ENCODE measurements around the gene PIGB.
"Not testable (repeated sequence)": the region's sequence is repeated elsewhere in the genome, so short reads cannot be mapped to it uniquely, and the experiment has no call there.

The PIGB gene

DNA sequence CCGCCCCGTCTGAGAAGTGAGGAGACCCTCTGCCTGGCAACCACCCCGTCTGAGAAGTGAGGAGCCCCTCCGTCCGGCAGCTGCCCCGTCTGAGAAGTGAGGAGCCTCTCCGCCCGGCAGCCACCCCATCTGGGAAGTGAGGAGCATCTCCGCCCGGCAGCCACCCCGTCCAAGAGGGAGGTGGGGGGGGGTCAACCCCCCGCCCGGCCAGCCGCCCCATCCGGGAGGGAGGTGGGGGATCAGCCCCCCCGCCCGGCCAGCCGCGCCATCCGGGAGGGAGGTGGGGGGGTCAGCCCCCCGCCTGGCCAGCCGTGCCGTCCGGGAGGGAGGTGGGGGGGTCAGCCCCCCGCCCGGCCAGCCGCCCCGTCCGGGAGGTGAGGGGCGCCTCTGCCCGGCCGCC is 16.2 kb upstream of the PIGB start:
- DNase-seq = not testable (repeated sequence)

DNA sequence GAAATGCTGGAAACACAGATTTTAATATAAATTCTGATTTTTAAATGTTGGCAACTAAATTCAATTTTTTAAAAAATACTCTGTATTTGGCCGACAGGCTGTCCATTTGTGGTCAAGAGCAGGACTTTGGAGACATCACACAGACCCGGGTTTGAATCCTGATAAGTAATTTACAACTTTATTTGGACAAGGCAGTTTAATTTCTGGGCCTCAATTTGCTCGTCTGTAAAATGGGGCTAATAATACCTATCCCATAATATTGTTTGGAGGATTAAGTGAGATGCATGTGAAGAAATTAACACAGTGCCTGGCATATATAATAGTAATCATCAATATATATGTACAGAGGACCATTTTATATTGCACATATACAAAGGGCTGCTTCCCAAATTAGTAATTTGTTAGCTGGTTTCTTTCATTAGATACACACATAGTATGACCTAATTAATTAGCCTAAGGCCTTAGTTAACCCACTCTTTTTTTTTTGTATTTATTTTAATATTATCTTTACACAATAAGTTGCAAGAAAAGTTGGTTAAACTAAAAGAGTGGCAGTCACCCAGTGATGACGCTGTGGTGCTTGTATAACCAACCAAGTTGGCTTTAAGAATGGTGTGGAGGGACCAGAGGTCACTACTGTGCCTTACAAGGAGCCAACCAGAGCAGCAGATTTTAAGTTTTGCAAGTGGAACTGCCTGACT is 665 bp downstream of the PIGB start:
- DNase-seq = no peak

DNA sequence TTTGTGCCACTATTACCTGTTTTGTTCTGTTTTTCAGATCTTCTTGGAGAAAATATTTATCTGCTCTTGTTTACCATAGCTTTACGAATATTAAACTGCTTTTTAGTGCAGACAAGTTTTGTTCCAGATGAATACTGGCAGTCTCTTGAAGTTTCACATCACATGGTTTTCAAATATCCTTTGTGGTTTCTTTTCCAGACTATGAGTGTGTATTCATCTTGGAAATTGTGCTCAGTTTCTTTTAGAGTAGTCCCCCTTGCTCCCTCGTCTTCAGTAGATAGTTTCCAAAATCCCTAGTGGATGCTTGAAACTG is 1.2 kb downstream of the PIGB start:
- DNase-seq = no peak

DNA sequence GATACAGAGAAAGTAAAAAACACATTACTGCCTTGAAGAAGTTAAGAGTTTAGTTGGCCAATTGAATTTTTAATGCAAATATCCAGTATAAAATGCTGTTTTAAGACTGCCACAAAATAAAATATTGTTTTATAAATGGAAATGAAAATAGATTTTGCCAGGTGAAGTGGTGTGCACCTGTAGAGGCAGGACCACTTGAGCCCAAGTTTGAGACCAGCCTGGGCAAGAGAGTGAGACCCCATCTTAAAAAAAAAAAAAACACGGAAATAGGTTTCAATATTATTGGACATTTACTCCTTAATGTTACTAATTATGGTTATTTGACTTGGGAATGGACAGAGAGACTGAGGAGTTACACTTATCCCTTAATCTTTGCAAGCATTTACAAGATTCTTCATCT is 1.9 kb downstream of the PIGB start:
- DNase-seq = no peak

DNA sequence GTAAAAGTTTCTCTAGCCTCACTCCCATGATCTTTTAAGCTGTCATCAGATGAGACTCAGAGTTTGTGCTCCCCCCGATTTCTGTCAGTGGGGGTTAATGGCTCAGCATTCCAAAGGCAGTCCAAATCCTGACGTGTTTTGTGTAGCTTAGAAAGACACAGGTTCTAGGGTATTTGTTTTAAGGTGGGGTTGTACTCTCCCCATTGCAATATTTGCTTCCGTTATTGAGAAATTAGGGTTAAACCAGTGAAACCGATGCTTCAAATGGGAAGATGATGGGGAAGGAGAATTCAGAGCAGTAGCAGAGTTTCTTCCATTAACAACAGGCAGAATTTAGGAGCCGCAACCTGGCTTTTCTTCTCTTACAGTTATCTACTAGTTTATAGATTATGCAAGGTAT is 3.4 kb downstream of the PIGB start:
- no peak for DNase-seq

DNA sequence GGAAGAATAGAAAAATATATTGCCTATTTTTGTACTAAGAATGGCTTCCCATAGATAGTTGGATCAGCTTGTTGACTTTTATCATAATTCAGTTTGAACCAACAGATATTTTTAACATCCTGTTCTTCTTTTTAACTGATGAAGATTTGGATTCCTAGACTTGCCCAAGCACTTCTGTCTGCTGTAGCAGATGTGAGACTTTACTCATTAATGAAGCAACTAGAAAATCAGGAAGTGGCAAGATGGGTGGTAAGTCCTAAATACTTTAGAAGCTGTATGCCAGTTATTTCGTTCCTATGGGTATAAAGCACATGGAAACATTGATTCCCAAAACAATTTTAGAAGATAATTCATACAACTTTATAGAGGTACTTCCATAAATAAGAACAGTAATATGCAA is 8.4 kb downstream of the PIGB start:
- no peak for DNase-seq

DNA sequence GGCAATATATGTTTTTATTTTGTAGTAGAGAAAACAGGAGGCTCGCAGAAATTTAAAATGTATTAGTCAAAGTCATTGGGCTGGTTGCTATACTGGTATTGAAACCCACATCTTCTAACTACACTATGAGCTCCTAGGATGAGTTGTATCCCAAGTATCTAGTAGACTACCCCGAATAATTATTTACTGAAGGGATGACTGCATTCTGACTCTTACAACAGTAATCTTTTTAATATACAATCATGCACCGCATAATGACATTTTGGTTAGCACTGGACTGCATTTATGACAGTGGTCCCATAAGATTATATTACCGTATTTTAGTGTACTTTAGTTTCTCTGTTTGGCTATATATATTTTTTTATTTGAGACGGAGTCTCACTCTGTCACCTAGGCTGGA is 15.3 kb downstream of the PIGB start:
- no peak for DNase-seq

DNA sequence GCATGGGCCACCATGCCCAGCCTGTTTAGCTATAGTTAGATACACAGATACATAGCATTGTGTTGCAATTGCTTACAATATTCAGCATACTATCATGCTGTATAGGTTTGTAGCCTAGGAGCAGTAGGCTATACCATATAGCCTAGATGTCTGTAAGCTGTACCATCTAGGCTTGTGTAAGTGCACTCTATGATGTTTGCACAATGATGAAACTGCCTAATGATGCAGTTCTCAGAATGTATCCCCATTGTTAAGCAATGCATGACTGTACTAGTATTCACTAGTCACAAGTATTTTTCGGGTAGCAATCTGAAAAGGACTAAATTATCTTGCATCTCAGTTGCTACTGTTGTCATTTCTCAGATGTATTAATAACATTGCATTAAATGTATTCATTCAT is 16.0 kb downstream of the PIGB start:
- no peak for DNase-seq

DNA sequence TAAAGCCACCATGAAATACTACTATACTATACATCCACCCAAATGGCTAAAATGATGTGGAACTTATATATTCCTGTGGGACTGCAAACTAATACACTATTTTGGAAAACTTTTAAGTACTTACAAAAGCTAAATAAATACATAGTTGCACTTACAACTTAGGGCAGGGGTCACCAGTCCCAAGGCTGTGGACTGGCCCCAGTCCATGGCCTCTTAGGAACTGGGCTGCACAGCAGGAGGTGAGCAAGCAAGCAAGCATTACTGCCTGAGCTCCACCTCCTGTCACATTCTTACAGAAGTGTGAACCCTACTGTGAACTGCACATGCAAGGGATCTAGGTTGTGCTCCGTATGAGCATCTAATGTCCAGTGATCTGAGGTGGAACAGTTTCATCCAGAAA is 18.1 kb downstream of the PIGB start:
- DNase-seq = no peak

DNA sequence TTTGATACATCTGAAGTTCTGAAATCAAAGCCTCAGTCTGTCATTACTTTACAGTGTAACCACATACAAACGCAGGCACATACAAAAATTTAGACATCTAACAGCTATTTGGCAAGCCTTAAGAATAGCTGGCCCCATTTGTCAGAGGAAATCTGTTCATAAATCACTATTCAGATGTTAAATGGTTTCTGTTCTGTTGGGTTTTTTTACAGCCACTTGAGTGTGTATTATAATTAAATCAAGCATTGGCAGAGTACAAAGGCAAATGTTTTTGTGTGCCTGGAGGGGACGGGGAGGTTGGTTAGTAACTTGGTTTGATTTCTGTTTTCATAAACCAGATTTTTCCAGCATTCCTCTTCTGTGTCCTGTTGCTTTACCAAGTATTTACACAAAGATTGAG is 24.1 kb downstream of the PIGB start:
- DNase-seq = no peak

DNA sequence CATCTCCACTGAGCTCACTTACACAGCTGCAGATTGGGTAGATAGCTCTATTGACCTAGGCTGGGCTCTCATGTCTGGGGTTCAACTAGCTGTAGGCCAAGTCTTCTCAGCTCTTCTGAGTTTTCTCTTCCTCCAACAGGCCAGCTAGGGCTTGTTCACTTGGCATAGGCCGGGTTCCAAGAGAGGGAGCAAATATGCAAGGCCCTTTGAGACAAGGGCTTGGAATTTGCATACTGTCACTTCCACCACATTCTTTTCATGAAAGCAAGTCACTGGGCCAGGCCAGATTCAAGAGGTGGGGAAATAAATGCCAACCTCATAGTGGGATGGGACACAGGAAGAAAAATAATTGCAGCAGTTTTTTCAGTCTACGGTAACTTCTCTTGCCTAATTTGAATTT is 25.2 kb downstream of the PIGB start:
- DNase-seq = no peak

DNA sequence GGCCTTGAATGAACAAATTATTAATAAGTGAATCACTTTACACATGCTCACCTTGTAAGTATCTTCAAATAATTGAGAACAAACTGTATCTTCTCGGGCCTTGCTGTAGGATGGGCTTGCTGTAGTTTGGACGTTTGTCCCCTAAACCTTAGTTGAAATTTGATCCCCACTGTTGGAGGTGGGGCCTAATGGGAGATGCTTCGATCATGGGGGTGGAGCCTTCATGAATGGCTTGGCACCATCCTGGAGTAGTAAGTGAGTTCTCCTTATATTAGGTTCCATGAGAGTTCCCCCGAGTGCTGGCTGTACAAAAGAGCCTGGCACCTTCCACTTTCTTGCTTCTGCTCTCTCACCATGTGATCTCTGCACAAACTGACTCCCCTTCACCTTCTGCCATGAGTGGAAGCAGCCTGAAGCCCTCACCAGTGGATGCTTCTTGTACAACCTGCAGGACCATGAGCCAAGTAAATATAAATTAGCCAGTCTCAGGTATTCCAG is 29.3 kb downstream of the PIGB start:
- DNase-seq = no peak

DNA sequence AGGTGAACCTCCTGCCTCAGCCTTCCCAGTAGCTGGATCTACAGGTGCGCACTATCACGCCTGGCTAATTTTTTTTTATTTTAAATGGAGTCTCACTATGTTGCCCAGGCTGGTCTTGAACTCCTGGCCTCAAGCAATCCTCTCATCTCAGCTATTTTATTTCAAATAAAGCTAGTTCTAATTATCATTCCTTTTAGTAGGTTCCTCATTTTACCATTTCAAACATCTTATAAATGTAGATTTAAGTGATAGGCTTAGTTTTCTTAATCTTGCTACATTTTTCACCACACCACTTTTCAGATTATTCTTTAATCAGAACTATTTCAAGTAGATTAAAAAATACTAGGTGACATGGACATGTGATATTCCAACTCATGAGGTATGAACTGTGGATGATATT is 30.3 kb downstream of the PIGB start:
- DNase-seq = no peak

DNA sequence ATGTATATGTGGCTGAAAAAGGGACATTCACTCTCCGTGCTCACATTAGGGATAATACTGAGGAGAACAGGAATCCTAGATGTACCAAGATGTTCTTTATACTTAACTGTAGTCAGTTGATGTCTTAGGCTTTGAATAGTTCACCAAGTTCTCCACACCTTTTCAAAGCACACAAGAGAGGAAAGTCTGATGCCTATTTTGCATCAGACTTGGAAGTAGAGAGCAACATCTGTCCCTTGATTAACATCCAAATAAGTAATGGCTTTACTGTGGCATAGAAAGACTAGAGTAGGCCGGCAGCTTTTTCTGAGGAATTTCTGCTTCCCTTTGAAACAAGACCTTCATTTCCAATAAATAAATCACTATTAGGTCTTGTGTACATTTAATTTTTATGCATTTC is 34.0 kb downstream of the PIGB start:
- no peak for DNase-seq

DNA sequence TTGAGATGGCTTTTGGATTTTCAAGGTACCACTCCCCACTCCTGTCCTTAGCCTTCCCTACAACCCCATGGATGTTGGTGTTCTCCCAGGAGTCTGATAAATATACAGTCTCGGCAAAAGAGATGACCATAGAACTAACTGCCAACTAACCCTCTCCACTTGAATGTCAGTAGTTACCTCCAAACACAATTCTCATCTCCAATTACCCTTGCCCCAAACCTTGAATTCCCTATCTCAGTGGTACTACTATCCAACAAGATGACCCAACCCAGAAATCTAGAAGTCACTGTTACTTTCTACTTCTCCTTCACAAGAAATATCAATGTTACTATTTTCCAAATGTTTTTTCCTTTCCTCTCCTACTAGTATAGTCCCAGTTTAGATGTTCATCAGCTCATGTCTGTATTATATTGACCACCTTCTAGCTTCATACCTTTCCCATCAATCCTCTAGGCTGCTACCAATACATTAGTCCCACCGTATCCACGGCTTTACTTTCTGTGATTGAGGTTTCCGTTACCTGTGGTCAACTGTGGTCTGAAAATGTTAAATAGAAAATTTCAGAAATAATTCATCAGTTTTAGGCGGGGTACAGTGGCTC is 38.1 kb downstream of the PIGB start:
- no peak for DNase-seq

DNA sequence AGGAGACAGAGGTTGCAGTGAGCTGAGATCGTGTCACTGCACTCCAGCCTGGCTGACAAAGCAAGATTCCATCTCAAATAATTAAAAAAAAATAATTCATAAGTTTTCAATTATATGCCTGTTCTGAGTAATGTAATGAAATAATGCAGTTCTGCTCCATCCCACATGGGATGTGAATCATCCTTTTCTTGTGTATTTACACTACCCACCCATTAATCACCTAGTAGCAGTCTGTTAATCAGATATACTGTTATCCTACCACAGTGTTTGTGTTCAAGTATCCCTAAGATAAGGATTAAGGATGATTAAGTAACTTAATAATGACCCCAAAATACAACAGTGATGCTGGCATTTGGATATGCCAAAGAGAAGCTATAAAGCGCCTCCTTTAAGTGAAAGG is 38.8 kb downstream of the PIGB start:
- DNase-seq = no peak

DNA sequence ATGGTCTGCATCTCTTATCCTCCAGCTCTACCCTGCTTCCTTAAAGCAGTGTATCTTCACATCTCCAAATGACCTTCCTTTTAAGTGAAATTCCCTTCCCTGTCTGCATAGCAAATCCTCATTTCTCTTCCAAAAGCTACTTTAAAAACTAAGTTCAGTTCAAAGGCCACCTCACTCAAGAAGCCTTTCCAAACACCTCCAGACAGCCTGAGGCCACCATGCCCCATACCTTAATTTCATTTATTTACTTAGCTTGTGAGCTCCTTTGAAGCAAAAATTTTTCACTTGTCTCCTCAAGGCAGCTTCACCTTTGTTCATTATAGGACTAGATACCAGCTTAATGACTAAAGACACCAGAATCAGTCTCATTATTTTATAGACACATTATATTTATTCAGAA is 39.4 kb downstream of the PIGB start:
- no peak for DNase-seq

DNA sequence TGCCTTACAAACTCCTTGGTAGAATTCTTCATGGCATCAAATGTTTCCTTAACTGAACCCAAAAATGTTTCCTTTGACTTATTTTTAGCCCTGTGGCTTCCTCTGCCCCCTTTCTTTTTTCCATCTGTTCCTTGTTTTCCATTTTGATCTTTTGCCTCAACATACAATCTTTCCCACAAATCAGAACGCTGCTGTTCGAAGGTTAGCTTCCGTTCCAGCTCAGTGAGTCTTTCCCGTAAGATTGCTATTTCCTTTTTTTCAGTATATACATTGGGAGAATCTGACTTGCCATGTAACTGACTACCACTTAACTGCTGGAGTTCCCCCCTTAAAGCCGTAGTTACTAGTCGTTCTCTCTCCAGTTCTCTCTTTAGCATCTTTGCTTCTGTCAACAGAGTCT is 41.2 kb downstream of the PIGB start:
- no peak for DNase-seq

DNA sequence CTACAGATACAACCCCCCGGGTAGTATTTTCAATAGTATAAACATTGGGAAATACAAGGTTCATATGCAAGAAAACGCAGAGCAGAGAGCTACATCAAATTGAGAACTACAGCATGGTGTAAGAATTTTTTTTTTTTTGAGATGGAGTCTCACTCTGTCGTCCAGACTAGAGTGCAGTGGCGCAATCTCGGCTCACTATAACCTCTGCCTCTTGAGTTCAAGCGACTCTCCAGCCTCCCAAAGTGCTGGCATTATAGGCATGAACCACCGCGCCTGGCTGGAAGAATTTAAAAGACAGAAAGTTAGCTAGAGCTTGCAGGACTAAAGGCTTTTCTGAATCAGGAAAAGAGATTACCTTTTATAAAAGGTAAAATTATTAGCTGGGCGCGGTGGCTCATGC is 42.0 kb downstream of the PIGB start:
- DNase-seq = no peak

DNA sequence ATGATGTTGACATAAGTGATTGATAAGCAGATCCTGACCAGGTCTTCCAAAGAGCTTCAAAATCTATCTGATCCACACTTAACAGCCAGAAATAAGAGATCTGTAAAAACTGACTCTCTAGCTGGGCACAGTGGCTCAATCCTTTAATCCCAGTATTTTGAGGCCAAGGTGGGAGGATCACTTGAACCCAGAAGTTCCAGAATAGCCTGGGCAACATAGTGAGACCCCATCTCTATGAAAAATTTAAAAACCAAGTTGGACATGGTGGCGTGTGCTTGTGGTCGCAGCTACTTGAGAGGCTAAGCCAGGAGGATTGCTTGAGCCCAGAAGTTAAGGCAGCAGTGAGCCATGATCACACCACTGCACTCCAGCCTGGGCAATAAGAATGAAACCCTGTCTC is 43.6 kb downstream of the PIGB start:
- DNase-seq = no peak

DNA sequence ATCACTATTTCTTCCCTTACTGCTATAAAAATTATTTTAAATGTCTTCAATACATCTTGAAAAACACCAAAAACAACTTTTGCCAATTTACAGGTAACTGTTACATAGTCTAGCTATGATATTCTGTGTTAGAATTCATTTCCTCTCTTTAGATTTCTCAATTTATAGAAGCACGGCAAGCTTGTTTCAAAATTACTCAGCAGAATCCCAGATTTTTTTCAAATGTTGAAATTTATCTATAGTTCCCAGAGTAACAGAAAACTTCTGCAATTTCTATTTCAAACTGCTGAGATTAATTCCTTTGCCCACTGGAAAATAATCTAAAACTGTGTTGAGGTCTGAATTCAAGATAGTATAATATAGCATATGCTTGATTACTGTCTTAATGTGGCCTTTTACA is 48.0 kb downstream of the PIGB start:
- no peak for DNase-seq

DNA sequence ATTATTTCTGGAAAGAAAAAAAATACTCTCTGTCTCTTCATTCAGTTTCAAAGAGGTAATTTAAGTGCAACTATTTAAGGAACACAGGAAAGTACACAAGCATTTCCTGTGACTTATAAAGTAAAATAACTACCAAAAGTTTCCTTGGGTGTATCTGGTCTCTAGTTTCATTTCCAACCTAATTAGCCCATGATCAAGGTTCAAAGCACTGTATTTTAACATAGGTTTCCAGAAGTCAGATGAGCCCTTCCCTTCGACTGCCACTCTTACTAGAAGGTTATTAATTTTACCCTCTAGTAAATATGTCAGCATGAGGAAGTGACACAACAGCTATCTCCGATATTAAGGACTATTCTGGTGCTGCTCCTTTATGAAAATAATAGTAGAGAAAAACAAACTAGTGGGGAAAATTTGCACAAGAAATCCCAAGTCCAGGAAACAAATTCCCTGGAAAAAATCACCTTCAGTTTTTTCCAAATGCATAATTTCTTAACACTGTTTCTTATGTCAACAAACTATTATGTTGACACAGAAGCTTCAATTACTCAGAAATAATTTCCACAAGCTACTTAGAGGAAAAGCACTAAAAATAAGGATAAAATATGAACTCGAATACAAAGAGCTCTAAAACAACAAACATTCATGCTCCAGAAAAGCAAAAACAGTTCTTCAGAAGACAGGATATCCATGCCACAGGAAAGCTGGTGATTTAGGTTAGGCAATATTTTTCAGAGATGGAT is 53.8 kb downstream of the PIGB start:
- DNase-seq = no peak

DNA sequence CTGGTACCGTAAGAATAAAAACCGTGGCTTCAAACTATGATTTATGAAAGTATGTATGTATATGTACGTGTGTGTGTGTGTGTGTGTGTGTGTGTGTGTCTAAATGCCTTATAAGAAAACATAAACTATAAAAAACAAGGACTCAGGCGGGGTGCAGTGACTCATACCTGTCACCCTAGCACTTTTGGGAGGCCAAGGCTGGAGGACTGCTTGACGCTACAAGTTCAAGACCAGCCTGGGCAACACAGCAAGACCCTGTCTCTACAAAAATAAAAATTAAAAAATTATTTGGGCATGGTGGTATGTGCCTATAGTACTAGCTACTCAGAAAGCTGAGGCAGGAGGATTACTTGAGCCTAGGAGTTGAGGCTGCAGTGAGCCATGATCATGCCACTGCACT is 60.1 kb downstream of the PIGB start:
- no peak for DNase-seq

DNA sequence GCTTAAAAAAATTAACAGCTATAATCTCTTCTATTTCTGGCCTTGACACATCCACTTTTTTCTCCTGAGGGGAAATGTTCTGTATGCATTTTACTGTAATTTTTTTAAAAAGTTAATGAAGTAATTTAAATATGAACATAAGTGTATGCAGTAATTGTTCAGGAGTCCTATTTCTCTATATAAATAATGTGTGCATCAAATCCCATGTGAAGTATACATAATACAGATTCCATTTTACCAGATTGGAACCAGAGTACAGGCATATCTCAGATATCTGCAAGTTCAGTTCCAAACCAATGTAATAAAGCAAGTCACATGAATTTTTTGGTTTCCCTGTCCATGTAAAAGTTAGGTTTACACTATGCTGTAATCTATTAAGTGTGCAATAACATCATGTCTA is 62.6 kb downstream of the PIGB start:
- DNase-seq = no peak

DNA sequence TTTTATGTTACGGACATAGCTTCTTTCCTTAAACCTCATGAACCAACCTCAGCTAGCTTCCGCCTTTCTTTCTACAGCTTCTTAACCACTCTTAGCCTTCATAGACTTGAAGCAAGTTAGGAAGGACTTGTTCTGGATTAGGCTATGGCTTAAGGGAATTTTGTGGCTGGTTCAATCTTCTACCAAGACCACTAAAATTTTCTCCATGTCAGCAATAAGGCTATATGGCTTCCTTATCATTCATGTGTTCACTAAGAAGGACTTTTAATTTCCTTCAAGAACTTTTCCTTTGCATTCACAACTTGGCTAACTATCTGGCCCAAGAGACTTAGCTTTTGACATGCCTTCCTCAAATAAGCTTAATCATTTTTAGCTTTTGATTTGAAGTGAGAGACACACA is 64.7 kb downstream of the PIGB start:
- no peak for DNase-seq

All from activated naive CD4-positive, alpha-beta T cell treated with Interleukin-2 at 50 U/mL for 16 hours (primary cell).